ENCODE data around the gene RAB1B. TPM values are rescaled to one million over a fixed set of nuclear protein-coding genes. Genes with fewer than 3 reads are reported as not detected.

Gene RAB1B
- total RNA-seq, 1 experiment from 2014 or later, result 85.1 TPM

DNA sequence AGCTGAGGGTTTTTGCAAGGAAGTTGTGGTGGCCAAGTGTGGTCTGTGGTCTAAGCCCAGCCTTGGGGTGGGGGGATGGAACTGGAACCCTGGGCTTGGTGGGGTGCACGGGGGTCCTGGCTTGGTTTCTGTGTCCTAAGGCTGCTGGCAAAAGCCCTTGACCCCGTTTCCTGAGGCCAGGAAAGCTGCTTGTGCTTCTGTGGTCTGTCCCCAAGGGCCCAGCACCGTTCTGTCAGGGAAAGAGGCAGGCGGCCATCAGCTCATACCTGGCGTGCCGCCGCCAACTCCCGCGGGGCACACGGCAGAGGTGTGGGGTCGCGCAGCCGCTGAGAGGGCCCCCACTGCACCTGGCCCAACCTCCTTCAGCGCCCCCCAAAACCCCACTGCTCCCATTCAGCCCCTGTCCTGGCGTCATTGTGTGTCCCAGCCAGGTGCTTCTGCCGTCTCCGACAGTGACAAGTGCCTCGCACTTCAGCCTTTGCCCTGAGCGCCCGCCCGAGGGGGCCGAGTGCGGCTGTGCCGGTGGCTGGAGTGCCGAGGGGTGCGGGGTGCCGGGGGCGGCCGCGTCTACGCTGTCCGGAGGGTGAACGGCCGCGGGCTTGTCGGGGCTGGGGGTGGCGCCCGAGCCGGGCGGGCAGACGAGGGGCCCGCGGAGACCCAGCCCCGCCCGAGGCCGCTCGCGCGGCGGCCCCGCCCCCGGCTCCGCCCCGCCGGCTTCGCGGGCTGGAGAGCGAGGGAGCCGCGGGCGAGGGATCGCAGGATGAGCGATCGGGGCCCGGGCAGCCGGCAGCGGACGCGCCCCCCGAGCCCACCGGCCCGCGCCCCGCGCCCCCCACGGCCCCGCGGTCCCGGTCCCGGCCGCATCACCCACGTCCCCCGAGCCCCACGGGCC lies 9.3 kb downstream of the RAB1B start, which contains the start of gene CNIH2:
CNIH2 (plus strand) TSS at position 705 of the 892 bp plus-strand sequence. CDS start 282 bp downstream, outside the sequence.
- in situ Hi-C loops (cut with HindIII; ENCODE audit: low pct_unique_long_range_greater_than_20kb, low sequenced_read_pairs), result no loop called here
- DNase-seq (ENCODE audit: low read depth, low spot score), result no peak

DNA sequence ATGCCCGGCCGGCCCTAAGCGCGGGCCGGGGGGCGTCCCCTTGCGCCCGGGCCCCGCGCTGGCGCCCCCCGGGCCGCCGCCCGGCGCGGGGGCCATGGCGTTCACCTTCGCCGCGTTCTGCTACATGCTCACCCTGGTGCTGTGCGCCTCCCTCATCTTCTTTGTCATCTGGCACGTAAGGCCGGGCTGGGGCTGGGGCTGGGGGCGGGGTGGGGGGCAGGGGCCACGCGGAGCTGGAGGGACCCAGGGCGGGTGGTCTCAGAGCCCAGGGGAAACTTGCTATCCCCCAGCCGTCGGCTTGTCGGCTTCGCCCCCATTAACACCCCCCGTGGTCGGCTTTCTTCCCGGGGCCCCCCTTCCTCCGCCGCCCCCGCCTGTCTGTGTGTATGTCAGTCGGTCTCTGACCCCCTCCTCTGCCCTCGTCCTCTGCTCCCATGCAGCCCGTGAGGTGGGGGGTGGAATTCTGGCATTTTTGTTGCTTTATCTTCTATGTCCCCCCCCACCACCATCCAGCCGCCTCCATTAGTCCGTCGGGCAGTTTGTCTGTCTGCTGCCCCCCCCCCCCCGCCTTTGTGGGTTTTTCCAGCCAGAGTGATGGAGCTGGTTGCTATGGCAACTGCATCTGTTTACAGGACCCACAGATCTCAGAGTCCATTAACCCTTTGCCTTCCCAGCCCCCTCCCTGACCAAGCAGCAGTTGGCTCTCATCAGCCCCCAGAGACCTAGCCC lies 10.1 kb downstream of the RAB1B start:
- DNase-seq (ENCODE audit: low read depth, low spot score), result no peak
- in situ Hi-C loops (cut with HindIII; ENCODE audit: low pct_unique_long_range_greater_than_20kb, low sequenced_read_pairs), result no loop called here

DNA sequence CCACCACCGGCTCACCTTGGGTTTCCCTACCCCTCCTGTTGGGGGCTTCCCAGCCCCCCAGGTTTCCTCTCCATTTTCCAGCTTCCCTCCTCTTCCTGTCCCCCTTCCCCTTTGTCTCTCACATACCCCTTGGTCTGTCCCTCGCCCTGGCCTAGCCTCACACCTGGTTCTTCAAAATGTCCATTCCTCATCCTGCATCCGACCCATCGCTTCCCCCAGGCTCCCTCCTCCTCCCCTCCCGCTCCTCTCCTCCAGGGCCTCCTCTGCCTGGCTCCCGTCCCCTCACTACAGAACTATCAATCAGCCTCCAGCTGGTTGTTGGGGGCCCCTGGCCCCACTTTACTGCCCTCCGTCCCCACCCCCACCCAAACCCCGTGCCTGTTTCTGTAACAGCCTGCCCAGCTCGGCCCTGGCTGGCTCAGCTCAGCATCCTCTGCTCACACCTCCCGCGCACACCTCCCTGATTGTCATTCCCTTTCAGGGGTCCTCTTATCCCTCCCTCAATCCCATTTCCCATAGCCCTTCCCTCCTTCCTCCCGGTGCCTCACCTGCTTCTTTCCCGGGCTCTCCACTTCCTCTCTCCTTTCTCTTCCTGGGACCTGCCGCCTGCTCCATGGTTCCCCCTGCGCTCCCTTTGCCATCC lies 10.8 kb downstream of the RAB1B start:
- in situ Hi-C loops (cut with HindIII; ENCODE audit: low pct_unique_long_range_greater_than_20kb, low sequenced_read_pairs), result no loop called here
- DNase-seq (ENCODE audit: low read depth, low spot score), result no peak

DNA sequence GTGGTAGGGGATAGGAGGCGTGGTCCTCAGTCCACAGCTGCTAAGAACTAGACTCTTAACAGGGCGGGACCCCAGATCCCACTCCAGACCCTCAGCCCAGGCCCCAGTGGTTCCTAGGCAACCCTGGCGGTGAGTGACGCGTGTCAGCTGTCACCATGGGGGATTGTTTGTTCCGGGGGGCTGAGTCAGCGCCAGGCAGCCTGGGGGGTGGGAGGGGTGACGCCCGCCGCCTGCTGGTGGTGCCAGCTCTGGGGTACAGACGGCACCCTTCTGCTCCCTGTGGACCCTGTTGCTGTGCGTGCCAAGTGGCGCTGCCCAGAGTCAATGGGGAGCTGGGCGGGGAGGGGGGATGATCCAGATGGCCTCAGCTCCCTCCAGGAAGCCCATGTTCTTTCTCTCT lies 12.0 kb downstream of the RAB1B start:
- in situ Hi-C loops (cut with HindIII; ENCODE audit: low pct_unique_long_range_greater_than_20kb, low sequenced_read_pairs), result no loop called here
- DNase-seq (ENCODE audit: low read depth, low spot score), result no peak

DNA sequence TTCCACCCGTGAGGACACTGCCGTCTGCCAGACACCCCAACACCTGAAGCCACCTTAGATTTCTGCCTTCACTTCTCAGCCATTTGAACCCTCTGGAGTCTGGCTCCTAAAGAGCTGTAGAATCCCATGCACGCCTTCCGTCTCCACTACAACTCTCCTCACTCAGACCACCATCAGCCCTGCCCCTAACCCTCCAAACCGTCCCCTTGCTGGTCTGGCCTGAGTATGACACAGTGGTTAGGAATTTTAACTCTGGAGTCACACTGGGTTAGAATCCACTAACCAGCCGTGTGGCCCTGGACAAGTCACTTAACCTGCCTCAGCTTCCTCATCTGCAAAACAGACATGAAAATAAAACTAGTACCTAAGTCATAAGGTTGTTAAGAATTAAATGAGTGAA lies 12.6 kb downstream of the RAB1B start:
- in situ Hi-C loops (cut with HindIII; ENCODE audit: low pct_unique_long_range_greater_than_20kb, low sequenced_read_pairs), result no loop called here
- no peak for DNase-seq (ENCODE audit: low read depth, low spot score)

DNA sequence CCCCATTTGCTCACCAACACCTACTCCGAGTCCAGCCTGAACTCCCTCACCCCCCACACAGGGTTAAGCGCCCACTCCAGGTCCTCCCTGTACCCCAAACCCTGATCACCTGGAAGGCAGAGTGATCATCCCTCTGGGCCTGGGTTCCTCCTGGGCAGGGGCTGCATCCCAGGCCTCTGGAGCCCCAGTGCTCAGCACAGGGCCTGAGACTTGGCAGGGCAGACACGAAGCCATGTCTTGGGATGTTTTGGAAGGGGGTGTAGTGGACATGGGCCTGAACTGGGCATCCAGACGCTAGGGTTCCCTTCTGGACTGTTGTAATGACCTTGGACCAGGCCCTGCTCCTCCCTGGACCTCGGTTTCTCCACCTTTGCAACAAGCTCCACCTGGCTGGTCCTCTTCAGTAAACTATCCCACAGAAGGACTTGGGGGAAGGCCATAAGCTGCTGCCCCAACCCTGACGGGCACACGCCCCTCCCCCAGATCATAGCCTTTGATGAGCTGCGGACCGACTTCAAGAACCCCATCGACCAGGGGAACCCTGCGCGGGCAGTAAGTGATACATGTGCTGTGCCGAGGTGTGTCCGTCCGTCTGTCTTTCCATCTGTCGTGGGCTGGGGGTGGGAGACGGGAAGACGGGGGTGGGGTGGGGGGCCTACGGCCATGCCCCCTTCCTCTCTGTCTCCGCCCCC lies 13.5 kb downstream of the RAB1B start:
- DNase-seq (ENCODE audit: low read depth, low spot score), result no peak
- in situ Hi-C loops (cut with HindIII; ENCODE audit: low pct_unique_long_range_greater_than_20kb, low sequenced_read_pairs), result no loop called here

DNA sequence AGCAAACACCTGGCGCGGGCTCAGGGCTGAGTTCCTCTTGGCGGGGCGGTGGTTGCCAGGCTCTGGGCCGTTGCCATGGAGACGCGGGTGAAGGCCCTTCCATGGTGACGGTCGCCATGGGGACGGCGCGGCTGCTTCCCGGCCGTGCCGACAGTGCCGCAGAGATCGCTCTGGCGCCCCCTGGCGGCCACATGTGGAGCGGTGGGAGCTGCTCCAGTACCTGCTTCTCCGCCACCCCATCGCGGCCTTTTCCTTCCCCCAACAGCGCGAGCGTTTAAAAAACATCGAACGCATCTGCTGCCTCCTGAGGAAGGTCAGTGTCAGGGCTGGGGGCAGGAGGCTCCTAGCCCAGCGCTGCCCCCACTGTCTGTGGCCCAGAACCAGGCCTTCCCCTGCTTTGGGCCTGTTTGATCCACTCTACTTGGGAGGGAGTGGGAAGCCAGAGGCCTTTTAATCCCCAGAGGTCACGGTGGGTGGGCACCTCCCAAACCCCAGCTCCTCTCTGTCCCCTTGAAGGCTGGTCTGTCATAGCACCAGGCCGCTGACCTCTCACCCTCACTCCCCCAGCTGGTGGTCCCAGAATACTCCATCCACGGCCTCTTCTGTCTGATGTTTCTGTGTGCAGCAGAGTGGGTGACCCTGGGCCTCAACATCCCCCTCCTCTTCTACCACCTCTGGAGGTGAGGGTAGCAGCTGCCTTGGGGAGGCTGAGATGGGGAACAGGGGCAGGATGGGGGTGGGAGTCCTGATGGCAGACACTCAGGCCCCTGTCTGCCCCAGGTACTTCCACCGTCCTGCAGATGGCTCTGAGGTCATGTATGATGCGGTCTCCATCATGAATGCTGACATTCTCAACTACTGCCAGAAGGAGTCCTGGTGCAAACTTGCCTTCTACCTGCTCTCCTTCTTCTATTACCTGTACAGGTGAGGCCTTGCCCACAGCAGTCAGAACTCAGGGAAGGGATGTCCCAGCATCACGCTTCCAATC lies 14.3 kb downstream of the RAB1B start:
- in situ Hi-C loops (cut with HindIII; ENCODE audit: low pct_unique_long_range_greater_than_20kb, low sequenced_read_pairs), result no loop called here
- peak; percentile 91 for DNase-seq (ENCODE audit: low read depth, low spot score)

DNA sequence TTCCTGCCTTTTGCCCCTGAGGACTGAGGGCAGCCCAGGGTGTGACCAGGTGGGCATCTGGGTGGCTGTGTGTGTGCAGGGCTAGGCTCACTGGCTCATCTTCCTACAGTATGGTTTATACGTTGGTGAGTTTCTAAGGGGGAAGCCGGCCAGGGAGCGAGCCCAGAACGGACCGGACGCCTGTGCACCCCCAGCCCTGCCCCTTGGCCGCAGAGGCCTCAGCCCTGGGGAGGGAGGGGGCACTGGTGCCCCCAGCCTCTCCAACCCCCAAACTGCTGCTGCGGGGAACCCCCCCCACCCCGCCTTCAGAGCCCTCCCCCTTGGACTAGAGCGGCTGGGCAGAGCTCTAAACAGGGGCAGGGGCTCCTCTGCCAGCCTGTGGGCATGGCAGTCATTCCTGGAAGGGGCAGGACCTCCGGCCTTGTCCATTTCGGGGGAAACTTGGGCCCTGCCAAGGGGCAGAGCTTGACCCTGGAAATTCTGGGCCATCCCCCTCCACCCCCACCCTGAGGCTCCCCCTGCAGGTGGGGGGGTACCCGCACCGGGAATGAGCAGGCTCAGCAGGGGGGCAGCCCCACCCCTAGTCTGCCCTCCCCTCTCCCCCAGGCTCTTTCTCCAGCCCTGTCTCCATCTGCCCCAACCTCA lies 15.1 kb downstream of the RAB1B start:
- in situ Hi-C loops (cut with HindIII; ENCODE audit: low pct_unique_long_range_greater_than_20kb, low sequenced_read_pairs), result no loop called here
- no peak for DNase-seq (ENCODE audit: low read depth, low spot score)

DNA sequence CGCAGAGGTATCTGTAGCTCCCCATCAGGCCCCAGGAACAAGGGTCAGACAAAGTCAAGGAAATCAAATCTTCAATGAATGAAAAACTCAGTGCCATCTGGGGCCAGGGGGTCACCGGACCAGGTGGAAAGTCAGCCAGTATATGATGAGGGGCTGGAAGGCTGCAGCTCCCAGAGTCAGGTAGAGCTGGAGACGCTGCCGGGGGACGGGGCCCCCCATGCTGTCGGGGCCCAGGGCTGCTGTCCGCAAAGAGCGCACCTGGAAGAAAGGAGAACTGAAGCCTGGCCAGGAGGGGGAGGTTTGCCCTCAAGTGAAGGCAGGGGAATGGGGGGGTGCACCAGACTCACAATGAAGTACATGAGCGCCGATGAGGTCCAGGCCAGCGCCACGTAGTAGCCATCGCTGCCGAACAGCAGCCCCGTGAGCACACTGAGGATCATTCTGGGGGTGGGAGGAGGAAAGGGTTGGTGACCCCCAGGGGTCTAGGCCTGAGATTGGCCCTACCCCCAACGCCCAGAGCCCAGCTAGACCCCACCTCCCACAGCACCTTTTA lies 16.2 kb downstream of the RAB1B start:
- in situ Hi-C loops (cut with HindIII; ENCODE audit: low pct_unique_long_range_greater_than_20kb, low sequenced_read_pairs), result no loop called here
- no peak for DNase-seq (ENCODE audit: low read depth, low spot score)

DNA sequence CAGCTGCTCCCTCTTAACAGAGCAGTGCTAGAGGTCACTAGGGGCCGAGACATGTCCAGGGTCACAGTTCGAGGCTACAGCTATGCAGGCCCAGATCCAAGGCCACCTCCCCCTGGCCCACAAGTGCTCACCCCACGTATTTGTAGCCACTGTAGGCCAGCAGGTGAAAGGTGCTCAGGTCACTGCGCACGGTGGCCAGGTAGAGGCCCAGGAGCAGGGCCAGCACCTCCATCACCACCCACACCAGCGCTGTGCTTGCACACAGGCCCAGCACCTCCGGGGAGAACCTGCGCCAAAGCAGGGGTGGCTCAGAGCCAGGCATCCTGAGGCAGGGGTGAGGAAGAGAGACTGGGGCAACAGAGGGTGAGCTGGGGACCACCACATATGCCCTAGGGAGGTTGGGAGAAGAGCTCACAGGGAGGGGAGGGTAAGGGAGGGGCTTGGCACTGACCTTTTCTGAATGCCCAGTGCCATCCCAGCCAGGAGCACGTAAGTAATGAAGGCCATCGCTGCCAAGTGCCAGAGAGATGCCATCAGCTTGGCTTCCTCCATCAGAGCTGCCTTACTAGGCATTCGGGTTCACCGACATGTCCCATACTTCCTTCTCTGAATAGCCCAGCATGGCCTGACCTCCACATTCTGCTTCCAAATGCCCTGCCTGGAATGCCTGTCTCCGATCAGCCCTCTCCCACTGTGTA lies 17.0 kb downstream of the RAB1B start:
- no peak for DNase-seq (ENCODE audit: low read depth, low spot score)
- in situ Hi-C loops (cut with HindIII; ENCODE audit: low pct_unique_long_range_greater_than_20kb, low sequenced_read_pairs), result no loop called here

DNA sequence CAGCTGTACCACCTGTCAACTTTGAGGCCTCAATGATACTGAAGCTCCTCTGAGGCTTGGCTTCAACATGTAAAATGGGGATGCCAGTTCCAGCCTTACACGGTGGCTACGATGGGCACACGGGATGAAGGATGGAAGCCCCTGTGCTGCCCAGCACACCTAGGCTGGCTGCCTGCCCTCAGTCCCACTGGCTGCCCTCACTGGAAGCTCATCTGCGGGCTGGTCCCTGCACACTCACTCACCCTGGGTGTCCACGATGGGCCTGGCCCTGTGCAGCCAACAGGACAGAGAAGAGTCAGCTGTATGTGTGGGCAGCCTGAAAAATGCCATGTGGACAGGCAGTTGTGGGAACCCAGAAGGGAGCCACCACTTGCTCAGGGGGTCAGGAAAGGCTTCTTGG lies 18.3 kb downstream of the RAB1B start:
- no peak for DNase-seq (ENCODE audit: low read depth, low spot score)
- in situ Hi-C loops (cut with HindIII; ENCODE audit: low pct_unique_long_range_greater_than_20kb, low sequenced_read_pairs), result no loop called here

DNA sequence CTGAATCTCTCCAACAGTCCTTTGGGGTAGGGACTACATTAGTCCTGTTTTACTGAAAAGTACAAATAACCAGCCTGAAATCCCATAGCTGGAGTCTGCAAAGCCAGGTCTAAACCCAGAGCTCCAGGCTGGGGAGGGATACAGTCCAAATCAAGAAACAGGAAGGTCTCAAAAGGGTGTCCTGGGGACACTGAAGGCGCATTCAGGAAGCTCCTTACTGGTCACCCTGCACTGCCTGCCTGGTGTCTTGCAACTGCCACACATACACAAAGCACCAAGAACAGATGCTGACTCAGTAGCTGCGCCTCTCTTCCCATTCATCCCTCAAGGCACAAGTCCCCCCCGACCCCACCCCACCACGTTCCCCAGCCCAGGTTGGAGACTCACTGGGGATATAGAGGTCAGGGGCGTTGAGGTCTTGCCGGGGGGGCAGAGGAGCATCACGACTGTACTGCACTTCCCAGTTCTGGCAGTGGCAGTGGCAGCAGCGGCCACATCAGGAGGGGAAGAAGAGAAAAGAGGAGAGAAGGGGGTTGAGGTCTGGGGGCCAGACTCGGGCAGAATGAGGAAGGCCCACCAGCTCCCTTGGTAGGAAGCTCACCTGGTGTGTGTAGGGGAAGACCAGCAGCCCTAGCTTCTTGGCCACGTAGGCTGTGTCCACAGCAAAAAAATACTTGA lies 18.9 kb downstream of the RAB1B start:
- in situ Hi-C loops (cut with HindIII; ENCODE audit: low pct_unique_long_range_greater_than_20kb, low sequenced_read_pairs), result no loop called here
- no peak for DNase-seq (ENCODE audit: low read depth, low spot score)

DNA sequence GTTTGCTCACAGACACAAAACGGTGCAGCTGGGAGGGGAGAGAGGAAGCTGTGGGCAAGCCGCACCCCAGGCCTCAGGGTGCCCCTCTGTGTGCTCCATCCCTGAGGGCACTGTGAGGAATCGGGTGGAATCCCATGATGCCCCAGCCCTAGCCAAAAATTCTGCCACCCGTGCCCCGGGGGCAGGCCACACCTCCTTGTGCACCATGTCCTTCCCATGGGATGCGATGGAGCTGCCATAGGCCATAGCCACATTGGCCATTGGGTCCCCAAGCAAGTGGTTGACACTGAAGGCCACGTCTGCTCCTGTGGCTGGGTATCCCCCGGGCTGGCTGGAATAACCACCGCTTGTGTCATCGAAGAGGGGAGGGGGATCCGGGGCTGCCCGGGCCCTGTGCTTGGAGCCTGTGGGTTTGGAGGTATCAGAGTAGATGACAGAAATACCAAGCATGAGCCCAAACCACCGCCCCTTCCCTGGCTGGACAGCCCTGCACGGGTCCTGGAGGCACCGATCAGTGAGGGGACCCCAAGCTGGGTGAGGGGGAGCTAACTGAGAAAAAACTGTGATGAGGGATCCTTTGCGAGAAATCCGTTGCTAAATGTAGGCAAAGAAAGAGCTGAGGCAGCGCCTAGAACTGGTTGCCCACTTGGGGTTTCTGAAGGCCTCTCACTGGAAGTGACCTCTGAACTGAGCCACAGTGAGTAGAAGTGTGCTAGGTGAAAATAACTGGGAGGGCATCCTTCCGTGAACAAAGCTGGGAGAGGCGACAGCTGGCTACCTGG lies 19.6 kb downstream of the RAB1B start:
- DNase-seq (ENCODE audit: low read depth, low spot score), result no peak
- in situ Hi-C loops (cut with HindIII; ENCODE audit: low pct_unique_long_range_greater_than_20kb, low sequenced_read_pairs), result no loop called here
